ENCODE measurements around the gene SOX6. TPM values are rescaled to one million over a fixed set of nuclear protein-coding genes. Genes with fewer than 3 reads are reported as not detected.

SOX6 gene
- total RNA-seq, 4 donors from 2014 or later: 1.7 to 3.6 (median 3.2) TPM

- 93% methylated on average over 2 of the region's 2 CpGs for WGBS
- peaks cover 0 to 6% (median 0%) of the 10 kb centered on the region in 4 donors for H3K36me3 ChIP-seq
- H3K4me1 ChIP-seq: no peaks in the 10 kb centered on the region
- H3K9me3 ChIP-seq: no peaks in the 10 kb centered on the region
- H3K27ac ChIP-seq (replicated peaks in 1 of 4): no peak overlapping the region
- no peaks in the 10 kb centered on the region for H3K27me3 ChIP-seq
- intact Hi-C loops (cut with DNase I): no loop called here
- no peak for DNase-seq (ENCODE audit: extremely low spot score)
- TF ChIP-seq POLR2A (IDR thresholded peaks at IDR 0.05; ENCODE audit: low read depth): no peak
- no peak for TF ChIP-seq CTCF (IDR thresholded peaks at IDR 0.05)
- no peak for TF ChIP-seq POLR2AphosphoS5 (IDR thresholded peaks at IDR 0.05)
- TF ChIP-seq EP300 (IDR thresholded peaks at IDR 0.05): no peak
- H3K4me3 ChIP-seq: no peak overlapping the region
These were observed 312.7 kb downstream of the SOX6 start for GRCh38 chr11:16043617-16044016.

GRCh38 chr11:16041207-16041606, 315.1 kb downstream of the SOX6 start:
- intact Hi-C loops (cut with DNase I): no loop called here
- no peaks in the 10 kb centered on the region for H3K4me1 ChIP-seq
- 93% methylated on average over 1 of the region's 1 CpG for WGBS
- no peaks in the 10 kb centered on the region for H3K9me3 ChIP-seq
- H3K4me3 ChIP-seq: no peak overlapping the region
- H3K27me3 ChIP-seq: no peaks in the 10 kb centered on the region
- TF ChIP-seq POLR2A (IDR thresholded peaks at IDR 0.05; ENCODE audit: low read depth) (no peak), CTCF (IDR thresholded peaks at IDR 0.05) (no peak), POLR2AphosphoS5 (IDR thresholded peaks at IDR 0.05) (no peak), EP300 (IDR thresholded peaks at IDR 0.05) (no peak)
- DNase-seq (ENCODE audit: extremely low spot score): no peak
- no peak overlapping the region for H3K27ac ChIP-seq (replicated peaks in 1 of 4)
- H3K36me3 ChIP-seq: no peaks in the 10 kb centered on the region

DNA sequence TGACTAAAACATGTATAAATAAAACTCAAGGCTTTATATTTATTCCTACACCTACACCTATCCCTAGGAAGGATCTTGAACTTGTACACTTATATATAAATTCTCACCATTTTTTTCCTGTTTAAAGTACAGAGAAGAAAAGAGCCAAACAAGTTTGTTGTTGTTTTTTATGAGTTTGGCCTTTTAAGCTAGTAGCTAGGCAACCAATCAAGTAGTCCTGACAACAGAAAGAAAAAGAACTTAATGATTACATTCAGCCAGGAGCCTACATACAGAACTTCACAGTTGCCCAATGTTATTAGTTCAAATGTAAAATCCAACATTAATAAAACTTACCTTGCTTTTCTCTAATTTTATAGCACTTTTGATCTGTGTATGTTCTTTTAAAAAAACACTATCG, 316.2 kb downstream of the SOX6 start:
- no peaks in the 10 kb centered on the region for H3K9me3 ChIP-seq
- TF ChIP-seq POLR2A (IDR thresholded peaks at IDR 0.05; ENCODE audit: low read depth) (no peak), EP300 (IDR thresholded peaks at IDR 0.05) (no peak), POLR2AphosphoS5 (IDR thresholded peaks at IDR 0.05) (no peak), CTCF (IDR thresholded peaks at IDR 0.05) (no peak)
- no peak overlapping the region for H3K27ac ChIP-seq (replicated peaks in 1 of 4)
- no peaks in the 10 kb centered on the region for H3K36me3 ChIP-seq
- no peak overlapping the region for H3K4me3 ChIP-seq
- 100% methylated on average over 1 of the region's 1 CpG for WGBS
- no peak for DNase-seq (ENCODE audit: extremely low spot score)
- no peaks in the 10 kb centered on the region for H3K27me3 ChIP-seq
- no peaks in the 10 kb centered on the region for H3K4me1 ChIP-seq
- intact Hi-C loops (cut with DNase I): no loop called here

GRCh38 chr11:16037179-16037578, 319.2 kb downstream of the SOX6 start:
- Histone ChIP-seq H3K9me3 (no peaks in the 10 kb centered on the region), H3K36me3 (no peaks in the 10 kb centered on the region), H3K27me3 (no peaks in the 10 kb centered on the region), H3K27ac (replicated peaks in 1 of 4) (no peak overlapping the region), H3K4me1 (no peaks in the 10 kb centered on the region), H3K4me3 (no peak overlapping the region)
- intact Hi-C loops (cut with DNase I): no loop called here
- DNase-seq (ENCODE audit: extremely low spot score): no peak
- TF ChIP-seq POLR2A (IDR thresholded peaks at IDR 0.05; ENCODE audit: low read depth): no peak
- TF ChIP-seq CTCF (IDR thresholded peaks at IDR 0.05): no peak
- no peak for TF ChIP-seq EP300 (IDR thresholded peaks at IDR 0.05)

DNA sequence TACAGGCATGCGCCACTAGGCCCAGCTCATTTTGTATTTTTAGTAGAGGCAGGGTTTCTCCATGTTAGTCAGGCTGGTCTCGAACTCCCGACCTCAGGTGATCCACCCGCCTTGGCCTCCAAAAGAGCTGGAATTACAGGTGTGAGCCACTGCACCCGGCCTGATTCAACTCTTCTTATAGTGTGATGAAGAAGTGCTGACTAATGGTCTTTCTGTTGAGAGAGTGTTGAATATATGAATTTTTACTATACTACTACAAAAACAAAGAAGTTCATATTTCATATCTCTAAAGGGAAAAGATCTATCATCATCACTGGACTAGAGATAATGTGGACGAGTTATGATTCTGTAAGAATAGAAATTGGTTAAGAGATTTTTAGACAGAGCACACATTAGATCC, 320.1 kb downstream of the SOX6 start:
- Histone ChIP-seq H3K9me3 (no peaks in the 10 kb centered on the region), H3K27ac (replicated peaks in 1 of 4) (no peak overlapping the region), H3K4me1 (no peaks in the 10 kb centered on the region), H3K27me3 (no peaks in the 10 kb centered on the region), H3K36me3 (no peaks in the 10 kb centered on the region), H3K4me3 (no peak overlapping the region)
- intact Hi-C loops (cut with DNase I): no loop called here
- WGBS: 93% methylated on average over 6 of the region's 6 CpGs
- DNase-seq (ENCODE audit: extremely low spot score): no peak
- TF ChIP-seq POLR2AphosphoS5 (IDR thresholded peaks at IDR 0.05): no peak
- no peak for TF ChIP-seq POLR2A (IDR thresholded peaks at IDR 0.05; ENCODE audit: low read depth)
- TF ChIP-seq EP300 (IDR thresholded peaks at IDR 0.05): no peak
- TF ChIP-seq CTCF (IDR thresholded peaks at IDR 0.05): no peak

All from esophagus muscularis mucosa (tissue), 4 donors.